HG03064 (cell line): ENCODE data around the gene CACNG4.

Experiments used
- ATAC-seq: cut with Tn5 transposase; IDR thresholded peaks from one replicate; pipeline ENCODE4 v1.9.1; 2021; ENCODE audit warnings: low read depth; ENCODE audit not compliant: unreplicated experiment

The CACNG4 gene

GRCh38 chr17:66981983-66982508 is 17.5 kb downstream of the CACNG4 start:
- ATAC-seq = no peak

GRCh38 chr17:66983414-66984021 is 19.0 kb downstream of the CACNG4 start:
- ATAC-seq = no peak

- no peak for ATAC-seq
These were observed 20.2 kb downstream of the CACNG4 start for GRCh38 chr17:66984730-66985129.

- no peak for ATAC-seq
These were observed 21.1 kb downstream of the CACNG4 start for GRCh38 chr17:66985338-66986237.

GRCh38 chr17:66986659-66987058 is 22.2 kb downstream of the CACNG4 start:
- no peak for ATAC-seq

- no peak for ATAC-seq
These were observed 22.6 kb downstream of the CACNG4 start for GRCh38 chr17:66987059-66987616.

- ATAC-seq = no peak
These were observed 23.7 kb downstream of the CACNG4 start for GRCh38 chr17:66988069-66988798.

GRCh38 chr17:66989076-66989475 is 24.6 kb downstream of the CACNG4 start:
- no peak for ATAC-seq

GRCh38 chr17:66989579-66989978 is 25.1 kb downstream of the CACNG4 start:
- no peak for ATAC-seq

- no peak for ATAC-seq
These were observed 25.5 kb downstream of the CACNG4 start for GRCh38 chr17:66990047-66990446.

GRCh38 chr17:66992911-66993442 is 28.5 kb downstream of the CACNG4 start:
- ATAC-seq = no peak

- no peak for ATAC-seq
These were observed 29.9 kb downstream of the CACNG4 start for GRCh38 chr17:66994361-66994760.

GRCh38 chr17:66994930-66995535 is 30.5 kb downstream of the CACNG4 start:
- no peak for ATAC-seq

GRCh38 chr17:66995944-66996343 is 31.4 kb downstream of the CACNG4 start:
- no peak for ATAC-seq

- no peak for ATAC-seq
These were observed 32.4 kb downstream of the CACNG4 start for GRCh38 chr17:66996926-66997325.

- ATAC-seq = no peak
These were observed 38.7 kb downstream of the CACNG4 start for GRCh38 chr17:67003231-67003630.

- ATAC-seq = no peak
These were observed 39.7 kb downstream of the CACNG4 start for GRCh38 chr17:67004181-67004580.

GRCh38 chr17:67007266-67007665 is 42.8 kb downstream of the CACNG4 start:
- ATAC-seq = no peak

GRCh38 chr17:67008101-67008500 is 43.6 kb downstream of the CACNG4 start:
- ATAC-seq = no peak

- no peak for ATAC-seq
These were observed 47.1 kb downstream of the CACNG4 start for GRCh38 chr17:67011527-67012175.
